GM18498 (cell line): ENCODE measurements around the gene NHS.

Experiments
- ATAC-seq: cut with Tn5 transposase; IDR thresholded peaks from one replicate; pipeline ENCODE4 v1.9.1; 2021; ENCODE audit warnings: mild to moderate bottlenecking, moderate library complexity; ENCODE audit not compliant: unreplicated experiment

The NHS gene

DNA sequence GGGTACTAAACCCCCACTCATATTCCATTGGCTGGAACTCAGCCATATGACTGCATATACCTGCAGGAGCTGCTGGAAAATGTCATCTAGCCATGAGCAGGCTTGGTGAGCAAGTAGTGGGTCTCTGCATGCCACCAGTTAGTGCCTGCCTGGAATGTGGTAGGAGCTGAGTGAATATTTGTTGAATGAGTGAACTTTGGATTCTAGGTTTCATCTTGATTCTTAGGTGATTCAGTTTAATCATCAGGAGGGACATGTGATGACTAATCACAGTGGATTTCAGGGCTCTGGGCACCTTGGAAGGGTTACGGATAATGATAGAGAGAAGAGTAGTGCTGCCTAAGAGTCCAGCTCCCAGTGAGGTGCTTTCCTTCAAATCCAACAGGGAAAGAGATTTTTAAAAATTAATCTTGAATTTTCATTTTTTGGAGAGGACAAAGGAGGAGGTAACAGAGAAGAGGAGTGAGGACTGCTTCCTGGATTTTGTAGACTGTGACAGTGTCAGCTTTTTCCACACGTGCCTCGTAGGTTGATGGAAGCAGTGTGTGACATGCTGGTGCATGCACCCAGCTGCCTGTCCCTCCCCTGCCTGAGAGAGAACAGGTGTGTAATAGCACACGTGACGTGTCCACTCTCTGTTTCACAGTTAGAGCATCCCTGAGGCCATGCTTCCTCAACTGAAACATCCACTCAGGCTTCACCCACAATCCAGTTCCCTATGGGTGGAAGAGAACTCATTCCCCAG is 30.4 kb downstream of the NHS start:
- no peak for ATAC-seq

- no peak for ATAC-seq
These were observed 34.7 kb downstream of the NHS start for GRCh38 chrX:17409566-17410290.

DNA sequence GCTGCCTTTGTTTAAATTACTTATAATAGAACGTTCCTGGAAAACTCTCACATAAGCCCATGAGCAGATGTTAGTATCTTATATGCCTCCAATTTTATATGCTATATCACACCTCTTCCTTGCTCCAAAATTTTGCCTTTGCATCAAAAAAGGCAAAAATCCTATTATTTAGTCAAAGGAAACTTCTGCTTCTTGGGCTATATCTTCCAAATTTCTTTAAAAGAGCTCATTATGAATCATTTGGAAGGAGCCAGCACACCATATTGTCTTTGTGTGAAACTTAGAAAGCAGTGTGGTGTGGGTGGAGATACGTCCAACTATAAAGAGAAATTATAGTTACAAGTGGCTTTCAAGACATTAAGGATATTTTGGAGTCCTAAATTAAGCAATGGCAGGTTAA is 35.7 kb downstream of the NHS start:
- ATAC-seq = no peak

- ATAC-seq = no peak
These were observed 36.2 kb downstream of the NHS start for GRCh38 chrX:17411205-17411604.

- no peak for ATAC-seq
These were observed 37.7 kb downstream of the NHS start for GRCh38 chrX:17412692-17413091.

- no peak for ATAC-seq
These were observed 38.2 kb downstream of the NHS start for GRCh38 chrX:17413228-17413627.

GRCh38 chrX:17414027-17414658 is 39.1 kb downstream of the NHS start:
- no peak for ATAC-seq

GRCh38 chrX:17414839-17415238 is 39.8 kb downstream of the NHS start:
- no peak for ATAC-seq

GRCh38 chrX:17415242-17415810 is 40.3 kb downstream of the NHS start:
- ATAC-seq = no peak

- no peak for ATAC-seq
These were observed 42.4 kb downstream of the NHS start for GRCh38 chrX:17417372-17417771.

- ATAC-seq = no peak
These were observed 50.1 kb downstream of the NHS start for GRCh38 chrX:17425136-17425535.

GRCh38 chrX:17425551-17425950 is 50.6 kb downstream of the NHS start:
- no peak for ATAC-seq

- ATAC-seq = no peak
These were observed 56.2 kb downstream of the NHS start for GRCh38 chrX:17431171-17431570.

- ATAC-seq = no peak
These were observed 57.2 kb downstream of the NHS start for GRCh38 chrX:17432158-17432557.

DNA sequence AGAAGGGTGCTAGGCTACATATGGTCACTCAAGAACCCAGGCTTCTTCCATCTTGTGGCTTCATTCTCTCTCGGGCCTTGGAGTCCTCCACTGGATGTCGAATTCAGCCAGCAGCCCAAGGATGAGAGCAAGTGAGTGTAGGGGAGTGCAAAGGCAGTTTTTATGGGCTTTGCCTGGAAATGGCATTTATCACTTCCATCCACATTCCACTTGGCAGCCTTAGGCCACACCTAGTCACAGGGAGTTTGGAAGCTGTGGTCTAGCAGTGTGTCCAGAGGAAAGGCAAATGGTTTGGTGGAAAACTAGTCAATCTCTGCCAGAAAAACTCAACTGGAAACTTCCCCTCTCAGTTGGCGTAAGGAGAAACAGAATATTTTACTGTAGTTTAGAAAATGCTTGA is 59.0 kb downstream of the NHS start:
- ATAC-seq = no peak

GRCh38 chrX:17435476-17435875 is 60.5 kb downstream of the NHS start:
- no peak for ATAC-seq

DNA sequence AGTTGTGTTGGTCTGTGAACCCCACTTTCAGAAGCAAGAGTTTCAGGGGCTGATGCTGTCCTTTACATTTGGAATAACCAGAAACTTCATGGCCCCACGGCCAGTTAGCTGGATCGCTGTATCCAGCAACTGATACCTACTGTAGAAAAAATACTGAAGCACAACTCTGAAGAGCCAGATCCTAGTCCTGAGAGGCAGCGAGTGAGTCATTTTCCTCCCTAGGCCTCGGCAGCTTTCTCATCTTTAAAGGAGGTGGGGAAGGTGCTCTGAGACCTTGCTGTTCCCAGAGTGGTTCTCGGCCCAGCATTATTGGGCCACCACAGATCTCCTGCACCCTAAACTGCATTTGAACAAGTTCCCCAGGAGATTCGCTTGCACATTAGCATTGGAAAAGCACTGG is 63.2 kb downstream of the NHS start:
- no peak for ATAC-seq

GRCh38 chrX:17440258-17440657 is 65.3 kb downstream of the NHS start:
- no peak for ATAC-seq

GRCh38 chrX:17440836-17441235 is 65.8 kb downstream of the NHS start:
- no peak for ATAC-seq

- ATAC-seq = no peak
These were observed 67.0 kb downstream of the NHS start for GRCh38 chrX:17441965-17442364.

DNA sequence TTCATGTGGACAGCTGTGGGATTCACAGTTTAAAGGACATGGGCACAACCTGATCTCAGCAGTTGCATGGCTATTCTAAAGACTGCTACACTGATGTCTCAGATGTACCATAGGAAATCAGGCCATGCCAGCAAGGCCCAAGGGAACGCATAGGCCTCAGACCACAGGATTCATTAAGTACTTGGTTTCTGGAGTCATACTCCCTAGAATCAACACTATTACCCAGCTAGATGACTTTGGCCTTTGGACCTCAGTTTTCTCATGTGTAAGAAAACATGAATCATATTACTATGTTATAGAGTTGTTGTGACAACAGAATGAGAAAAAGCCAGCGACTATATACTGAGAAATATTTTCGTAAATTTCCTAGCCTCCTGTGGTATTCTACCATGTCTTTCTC is 67.9 kb downstream of the NHS start:
- ATAC-seq = no peak

DNA sequence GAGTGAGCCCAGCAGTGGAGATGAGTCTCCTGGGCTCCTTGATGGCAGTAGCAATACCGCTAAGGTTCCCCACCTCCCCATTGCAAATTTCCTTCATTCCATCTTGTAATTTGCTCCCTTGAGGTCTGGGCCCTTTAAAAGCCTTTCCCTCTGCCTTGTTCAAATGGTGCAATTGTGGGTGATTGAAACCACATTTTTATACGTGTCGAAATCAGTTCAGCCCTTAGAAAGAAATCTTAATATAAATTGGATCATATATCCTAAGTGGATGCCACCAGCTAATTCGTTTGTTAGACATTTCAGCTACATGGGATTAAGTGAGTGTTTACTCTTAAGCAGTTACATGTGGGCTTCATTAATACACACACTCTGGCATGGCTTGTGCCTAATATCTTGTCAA is 68.6 kb downstream of the NHS start:
- ATAC-seq = no peak
